ENCODE data around the gene GALE.
A peak's percentile ranks its signal among the peaks of the same experiment; 100 is the strongest.
"Not testable (repeated sequence)": the region's sequence is repeated elsewhere in the genome, so short reads cannot be mapped to it uniquely, and the experiment has no call there.

GALE gene

DNA sequence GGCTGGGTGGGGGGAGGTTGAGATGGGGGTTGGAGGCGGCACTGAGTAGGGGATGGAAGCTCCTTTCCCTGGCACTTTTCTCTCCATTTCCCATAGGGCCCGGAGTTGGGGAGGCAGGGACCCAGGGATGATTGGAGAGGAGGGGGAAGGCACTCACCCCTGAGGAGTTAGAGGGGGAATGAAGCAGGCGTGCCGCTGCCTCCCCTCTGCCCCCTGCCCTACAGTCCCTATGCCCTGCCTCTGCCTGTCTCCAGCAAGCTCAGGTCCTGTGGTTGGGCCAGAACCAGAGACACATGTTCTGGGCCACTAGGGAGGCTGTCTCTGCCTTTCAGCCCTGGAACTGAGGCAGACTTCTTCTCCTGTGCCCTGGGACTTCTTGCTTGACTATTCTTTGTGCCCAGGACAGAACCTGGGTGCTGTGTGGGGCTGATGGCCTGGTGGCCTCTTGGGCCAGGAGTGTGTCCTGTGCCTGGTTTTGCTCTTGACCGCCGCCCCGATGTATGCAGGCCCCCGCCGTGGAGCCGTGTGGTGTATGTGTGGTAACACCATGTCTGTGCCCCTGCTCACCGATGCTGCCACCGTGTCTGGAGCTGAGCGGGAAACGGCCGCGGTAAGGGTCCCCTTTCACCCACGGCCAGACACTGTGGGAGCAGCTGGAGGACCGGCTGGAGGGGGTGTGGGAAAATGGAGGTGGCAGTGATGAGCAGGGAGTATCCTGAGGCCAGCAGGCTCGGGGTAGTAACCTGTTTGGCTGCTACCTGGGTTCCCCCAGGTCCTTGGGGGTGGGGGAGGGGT lies 8.2 kb downstream of the GALE start:
- DNase-seq (ENCODE audit: low read depth, low spot score), result no peak

DNA sequence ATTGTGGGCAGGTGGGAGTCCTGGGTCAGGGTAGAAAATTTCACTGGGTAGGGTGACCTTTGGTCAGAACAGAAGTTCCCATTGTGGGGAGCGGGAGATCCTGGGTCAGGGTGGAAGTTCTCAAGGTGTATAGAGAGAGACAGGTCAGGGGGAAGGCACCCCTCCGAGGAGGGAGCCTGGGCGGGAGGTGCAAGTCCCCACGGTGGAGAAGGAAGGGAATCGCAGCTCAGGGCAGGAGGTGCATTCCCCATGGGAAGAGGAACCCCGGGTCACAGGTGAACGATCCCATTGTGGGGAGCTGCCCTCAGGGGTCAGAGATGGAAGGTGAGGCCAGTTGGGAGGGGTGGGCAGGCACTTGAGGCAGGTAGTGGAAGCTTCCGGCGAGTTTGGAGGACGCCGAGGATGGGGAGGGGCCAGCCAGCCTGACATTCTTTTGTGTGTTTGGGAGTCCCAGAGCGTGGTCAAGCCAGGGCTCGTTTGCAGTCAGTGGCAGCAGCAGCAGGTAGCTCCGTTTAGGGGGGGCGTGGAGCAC lies 9.0 kb downstream of the GALE start:
- DNase-seq (ENCODE audit: low read depth, low spot score), result peak; percentile 63

DNA sequence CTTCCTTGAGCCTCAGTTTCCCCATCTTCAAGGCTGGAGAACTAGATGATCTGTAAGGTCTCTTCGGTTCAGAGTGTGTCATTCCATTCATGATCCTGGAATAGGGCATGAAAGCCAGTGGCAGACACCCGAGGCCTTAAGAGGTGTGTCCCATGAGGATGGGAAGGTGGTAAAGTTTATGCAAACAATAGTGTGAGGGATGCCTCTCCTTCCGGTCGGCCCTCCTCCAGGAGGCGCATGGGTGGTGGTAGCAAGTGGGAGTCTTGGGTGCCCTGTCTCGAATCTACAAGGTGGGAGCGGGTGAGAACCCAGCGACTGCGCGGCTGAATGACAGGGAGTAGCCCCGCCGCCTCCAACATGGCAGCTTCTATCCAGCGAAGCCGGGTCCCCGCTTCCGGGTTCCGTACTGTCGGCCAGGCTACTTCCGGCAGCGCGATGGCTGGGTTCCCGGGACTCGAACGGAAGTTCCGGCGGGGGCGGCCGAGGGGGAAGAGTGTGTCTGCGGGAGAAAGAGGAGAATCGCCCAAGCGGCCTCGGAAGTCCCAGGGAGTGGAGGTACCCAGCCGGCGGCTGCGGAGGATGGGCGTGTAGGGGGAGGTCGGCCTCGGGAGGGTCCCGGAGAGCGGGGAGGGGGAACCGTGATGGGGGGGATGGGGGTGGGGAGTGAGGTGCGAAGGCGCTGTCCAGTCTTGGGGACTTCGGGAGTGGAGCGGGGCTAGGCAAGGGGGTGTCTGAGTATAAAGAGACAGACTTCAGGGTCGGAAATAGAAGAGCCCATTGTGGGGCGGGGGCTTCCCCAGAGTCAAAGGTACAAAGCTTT lies 9.6 kb downstream of the GALE start, which contains the start of gene LYPLA2:
Gene LYPLA2, plus strand, starts transcription at position 450 of the 820 bp plus-strand sequence. CDS start 1,538 bp downstream, outside the sequence.
- peak; percentile 96 for DNase-seq (ENCODE audit: low read depth, low spot score)

DNA sequence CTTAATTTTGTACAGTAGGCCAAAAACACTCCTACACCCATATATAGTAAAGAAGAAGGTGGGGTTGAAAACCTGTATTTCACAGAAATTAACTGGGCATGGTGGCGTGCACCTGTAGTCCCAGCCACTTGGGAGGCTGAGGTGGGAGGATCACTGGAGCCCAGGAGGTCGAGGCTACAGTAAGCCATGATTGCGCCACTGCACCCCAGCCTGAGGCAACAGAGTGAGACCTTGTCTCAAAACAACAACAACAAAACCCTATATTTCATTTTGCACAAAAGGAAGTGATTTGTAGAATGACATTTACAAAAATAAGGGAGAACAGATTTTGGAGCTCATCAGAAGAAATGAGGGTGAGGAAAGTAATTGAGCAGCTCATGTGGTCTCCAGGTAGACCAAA lies 11.9 kb downstream of the GALE start:
- DNase-seq (ENCODE audit: low read depth, low spot score), result no peak

DNA sequence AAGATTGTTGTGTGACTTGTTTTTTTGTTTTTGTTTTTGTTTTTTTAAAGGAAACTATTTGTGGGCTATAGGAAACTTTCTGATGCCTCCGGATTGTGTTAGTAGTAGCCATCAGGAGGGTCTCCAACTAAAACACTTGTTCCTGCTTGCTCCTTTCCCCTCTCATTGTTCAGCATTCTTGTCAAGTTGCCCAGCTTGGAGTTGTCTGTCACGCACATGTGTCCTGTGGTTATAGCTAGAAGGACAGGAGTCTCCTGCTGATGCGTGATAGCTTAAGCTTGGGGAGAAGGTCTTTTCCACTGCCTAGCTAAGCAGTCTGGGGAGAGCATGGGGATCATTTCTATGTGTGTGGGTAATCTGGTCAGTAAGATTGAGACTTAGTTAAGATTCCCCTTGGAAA lies 12.9 kb downstream of the GALE start:
- no peak for DNase-seq (ENCODE audit: low read depth, low spot score)

DNA sequence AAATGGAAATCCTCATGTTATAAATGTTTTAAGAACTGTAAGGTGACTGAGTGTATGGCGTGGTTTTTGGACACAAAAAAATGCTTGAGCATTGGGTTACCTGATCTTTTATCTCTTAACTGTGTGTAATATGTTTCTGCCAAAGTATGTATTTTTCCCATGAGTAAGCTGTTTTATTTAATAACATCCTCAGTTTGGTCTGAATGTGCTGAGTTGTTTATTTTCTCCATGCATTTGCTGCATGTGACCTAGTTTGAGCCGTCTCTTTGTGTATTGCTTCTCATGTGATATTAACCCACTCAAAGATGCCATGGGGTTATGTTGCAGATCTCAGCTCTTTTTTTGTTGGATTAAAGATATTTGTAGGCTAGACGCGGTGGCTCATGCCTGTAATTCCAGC lies 15.7 kb downstream of the GALE start:
- DNase-seq (ENCODE audit: low read depth, low spot score), result no peak

DNA sequence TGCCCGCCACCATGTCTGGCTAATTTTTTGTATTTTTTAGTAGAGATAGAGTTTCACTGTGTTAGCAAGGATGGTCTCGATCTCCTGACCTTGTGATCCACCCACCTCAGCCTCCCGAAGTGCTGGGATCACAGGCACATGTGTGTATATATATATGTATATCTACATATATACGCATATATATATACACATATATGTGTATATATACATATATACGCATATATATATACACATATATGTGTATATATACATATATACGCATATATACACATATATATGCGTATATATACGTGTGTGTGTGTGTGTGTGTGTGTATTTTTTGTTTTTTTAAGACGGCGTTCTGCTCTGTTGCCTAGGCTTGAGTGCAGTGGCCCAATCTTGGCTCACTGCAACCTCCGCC lies 17.4 kb downstream of the GALE start:
- not testable (repeated sequence) for DNase-seq (ENCODE audit: low read depth, low spot score)

DNA sequence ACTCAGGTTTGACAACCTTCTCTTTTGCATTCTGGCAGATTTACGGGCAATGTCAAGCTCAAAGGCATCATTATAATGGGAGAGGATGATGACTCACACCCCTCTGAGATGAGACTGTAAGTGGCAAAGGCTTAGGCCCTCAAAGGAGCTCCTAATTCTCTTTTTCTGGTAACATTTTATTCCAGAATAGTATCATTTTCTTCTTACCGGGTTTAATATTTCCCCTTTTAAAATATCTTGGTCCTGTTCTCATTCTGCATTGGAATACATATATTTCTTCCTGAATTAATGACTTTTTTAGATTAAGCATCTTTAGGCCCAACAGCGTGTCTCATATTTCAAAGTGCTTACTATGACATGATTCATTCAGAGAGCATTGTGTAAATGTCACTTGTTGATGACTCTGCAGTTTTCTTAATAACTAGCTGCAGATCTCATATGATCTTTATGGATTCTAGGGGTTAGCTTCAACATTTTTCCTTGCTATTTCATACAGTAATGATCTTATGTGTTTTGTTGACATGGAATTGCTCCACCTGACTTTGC lies 20.7 kb downstream of the GALE start:
- peak; percentile 43 for DNase-seq (ENCODE audit: low read depth, low spot score)

DNA sequence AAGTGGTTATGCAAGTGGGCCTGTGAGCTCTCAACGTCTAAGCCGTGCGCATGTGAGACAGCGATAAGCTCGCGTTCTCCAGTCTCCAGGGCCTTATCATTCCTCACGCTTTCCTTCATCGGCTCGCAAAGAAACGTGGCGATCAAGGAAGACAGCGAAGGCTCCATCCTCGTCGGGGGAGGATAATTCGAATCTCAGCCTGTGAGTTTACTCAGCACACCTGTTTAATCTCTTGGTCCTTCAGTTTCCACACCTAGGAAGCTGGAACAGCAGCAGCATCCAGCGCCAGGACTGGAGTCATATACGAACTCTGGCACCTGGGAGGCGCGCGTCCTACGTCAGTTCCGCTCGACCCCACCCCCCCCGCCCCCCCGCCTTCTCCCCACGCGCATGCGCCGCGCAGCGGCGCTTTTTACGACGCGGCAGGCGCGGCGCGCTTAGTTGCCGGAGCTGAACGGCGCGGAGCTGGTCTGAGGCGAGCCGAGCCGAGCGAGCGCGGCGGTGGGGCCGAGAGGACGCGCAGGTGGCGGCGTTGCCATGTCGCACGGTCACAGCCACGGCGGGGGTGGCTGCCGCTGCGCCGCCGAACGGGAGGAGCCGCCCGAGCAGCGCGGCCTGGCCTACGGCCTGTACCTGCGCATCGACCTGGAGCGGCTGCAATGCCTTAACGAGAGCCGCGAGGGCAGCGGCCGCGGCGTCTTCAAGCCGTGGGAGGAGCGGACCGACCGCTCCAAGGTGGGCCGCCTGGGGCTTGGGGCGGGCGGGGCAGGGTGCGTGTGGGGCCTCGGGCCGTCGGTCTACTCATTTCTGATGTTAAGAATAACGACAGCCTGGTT lies 22.4 kb downstream of the GALE start, which contains the start of gene PITHD1:
Gene PITHD1, plus strand, starts transcription at position 440 of the 836 bp plus-strand sequence. Its CDS starts 98 bp downstream, at position 538.
- DNase-seq (ENCODE audit: low read depth, low spot score), result peak; percentile 93

DNA sequence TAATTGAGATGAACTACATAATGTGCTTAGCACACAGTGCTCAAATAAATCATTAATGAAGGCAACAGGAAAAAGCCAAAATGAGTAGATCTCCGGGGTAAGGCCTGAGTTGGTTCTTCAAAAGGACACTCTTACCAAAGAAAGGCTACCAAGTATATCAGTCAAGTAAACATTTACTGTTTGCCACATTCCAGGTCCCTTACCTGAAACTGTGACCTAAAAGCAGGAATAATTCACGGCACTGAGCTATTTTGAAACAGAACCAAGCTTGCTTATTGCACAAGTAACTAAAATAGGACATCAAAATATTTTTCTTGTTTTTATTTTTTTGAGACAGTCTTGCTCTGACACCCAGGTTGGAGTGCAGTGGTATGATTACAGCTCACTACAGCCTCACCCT lies 24.3 kb downstream of the GALE start:
- DNase-seq (ENCODE audit: low read depth, low spot score), result no peak

DNA sequence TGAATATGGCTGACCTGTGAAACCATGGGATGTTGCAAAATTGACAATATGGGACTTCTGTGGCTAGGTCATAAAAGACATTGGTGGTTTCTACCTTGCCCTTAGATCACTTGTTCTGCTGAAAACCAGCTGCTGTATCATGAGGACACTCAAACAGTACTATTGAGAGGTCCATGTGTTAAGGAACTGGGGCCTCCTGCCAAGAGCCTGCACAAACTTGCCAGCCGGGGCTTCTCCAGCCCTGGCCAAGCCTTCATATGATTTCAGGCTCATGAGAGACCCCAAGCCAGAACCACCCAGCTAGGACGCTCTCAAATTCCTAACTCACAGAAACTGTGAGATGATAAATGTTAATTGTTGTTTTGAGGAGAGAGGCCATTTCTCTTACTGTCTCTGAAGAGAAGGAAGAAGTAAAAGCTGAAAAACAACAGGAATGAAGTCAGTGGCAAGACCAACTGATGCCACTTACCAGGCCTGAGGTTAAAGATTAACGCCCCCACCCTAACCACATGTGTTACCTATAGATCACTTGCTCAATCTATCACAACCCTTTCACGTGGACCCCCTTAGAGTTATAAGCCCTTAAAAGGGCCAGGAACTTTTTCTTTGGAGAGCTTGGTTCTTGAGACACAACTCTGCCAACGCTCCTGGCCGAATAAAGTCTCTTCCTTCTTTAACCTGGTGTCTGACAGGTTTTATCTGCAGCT lies 26.2 kb downstream of the GALE start:
- no peak for DNase-seq (ENCODE audit: low read depth, low spot score)

DNA sequence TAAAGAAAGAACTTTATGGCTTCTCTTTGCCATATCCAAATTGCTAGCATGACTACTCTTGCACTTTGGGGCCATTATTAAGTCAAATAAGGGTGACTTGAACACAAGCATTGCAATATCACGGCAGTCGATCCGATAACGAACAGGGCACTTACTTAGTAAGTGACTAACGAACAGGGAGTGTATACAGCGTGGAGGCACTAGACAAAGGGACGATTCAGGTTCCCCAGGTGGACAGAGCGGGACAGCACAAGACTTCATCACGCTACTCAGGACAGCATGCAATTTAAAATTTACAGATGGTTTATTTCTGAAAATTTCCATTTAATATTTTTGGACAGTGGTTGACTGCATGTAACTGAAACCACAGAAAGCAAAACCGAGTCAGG lies 27.7 kb downstream of the GALE start:
- no peak for DNase-seq (ENCODE audit: low read depth, low spot score)

DNA sequence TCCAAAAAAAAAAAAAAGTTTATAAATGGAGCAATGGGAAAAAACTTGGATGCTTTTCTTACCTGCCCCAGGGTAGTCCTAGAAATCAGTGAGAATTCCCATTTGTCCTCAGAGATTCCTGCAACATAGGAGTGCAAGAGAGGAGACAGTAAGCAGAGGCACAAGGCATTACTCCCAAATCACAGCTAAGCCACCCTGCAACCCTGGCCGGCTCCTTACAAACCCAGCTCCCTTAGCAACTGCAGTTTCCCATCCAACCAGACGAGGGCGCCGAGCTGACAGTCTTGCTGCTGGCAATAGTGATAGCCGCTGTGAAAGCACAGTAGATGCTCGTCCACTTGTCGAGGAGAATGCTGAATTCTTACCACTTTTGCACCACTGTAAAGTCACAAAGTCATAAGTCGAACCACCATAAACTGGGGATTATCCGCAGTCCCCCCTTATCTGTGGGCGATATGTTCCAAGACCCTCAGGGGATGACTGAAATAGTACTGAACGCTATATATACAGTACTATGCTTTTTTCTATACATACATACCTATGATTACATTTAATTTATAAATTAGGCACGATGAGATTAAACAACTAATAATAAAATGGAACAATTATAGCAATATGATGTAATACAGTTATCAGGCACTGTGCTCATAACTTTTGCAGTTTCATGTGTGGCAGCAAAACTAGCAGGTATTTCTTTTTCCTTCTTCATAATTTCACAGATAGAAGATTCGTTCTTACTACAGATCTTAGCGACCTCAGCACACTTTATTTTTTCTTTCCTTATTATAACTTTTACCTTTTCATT lies 28.3 kb downstream of the GALE start:
- peak; percentile 89 for DNase-seq (ENCODE audit: low read depth, low spot score)

DNA sequence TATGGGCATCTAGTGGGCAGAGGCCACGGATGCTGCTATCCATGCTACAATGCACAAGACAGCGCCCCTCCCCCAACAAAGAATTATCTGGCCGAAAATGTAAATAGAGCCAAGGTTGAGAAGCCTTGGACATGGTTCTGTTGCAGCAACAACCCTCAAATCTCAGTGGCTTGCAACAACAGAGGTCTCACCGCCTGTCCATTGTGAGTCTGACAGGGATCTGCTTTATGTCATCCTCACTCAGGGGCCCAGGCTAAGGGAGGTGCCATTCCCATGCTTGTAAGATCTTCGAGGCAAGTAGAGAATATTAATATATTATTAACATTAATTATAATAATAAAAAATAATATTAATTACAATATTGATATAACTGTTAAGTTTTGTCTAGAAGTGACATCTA lies 31.8 kb downstream of the GALE start:
- DNase-seq (ENCODE audit: low read depth, low spot score), result no peak

DNA sequence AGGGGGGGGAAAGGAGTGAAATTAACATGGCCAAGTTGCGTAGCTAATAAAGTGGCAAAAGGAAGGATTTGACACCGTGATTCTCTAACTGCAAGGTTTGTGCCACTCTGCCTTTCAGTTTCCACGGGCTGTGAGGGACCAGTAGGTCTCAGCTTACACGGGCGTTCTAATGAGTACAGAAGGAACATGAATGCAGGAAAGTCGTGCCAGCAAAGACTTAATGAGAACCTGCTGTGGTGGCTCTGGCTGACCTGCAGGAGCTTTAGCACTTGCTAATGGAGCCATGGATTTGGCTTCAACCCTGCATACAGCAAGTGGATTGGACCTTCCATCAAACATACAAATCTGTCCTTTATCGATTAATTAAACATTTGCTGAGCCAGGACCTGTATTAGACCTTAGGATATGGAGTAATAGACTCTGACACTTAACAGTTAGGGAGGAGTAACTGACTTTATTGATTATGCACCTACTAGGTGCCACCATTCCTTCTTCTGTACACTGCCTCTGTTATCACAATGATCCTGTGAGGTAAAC lies 37.4 kb downstream of the GALE start:
- DNase-seq (ENCODE audit: low read depth, low spot score), result no peak

DNA sequence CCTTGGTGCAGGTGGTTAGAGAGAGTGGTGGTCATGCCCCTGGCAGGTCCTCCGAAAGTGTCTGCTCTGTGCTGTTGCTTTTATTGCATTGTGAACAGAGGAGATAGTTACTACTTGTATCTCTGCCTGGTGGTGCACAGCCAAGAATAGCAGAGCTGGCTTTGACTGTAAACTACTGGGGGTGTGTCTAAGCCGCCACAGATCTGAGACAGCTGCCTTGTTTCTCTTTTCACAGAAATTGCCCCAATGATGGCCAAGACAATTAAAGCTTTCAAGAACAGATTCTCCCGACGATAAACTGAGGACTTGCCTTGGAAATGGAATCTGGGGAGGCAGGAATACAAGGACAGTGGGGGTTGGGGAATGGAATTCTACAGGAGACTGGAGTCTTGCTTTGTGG lies 41.3 kb downstream of the GALE start:
- peak; percentile 49 for DNase-seq (ENCODE audit: low read depth, low spot score)

DNA sequence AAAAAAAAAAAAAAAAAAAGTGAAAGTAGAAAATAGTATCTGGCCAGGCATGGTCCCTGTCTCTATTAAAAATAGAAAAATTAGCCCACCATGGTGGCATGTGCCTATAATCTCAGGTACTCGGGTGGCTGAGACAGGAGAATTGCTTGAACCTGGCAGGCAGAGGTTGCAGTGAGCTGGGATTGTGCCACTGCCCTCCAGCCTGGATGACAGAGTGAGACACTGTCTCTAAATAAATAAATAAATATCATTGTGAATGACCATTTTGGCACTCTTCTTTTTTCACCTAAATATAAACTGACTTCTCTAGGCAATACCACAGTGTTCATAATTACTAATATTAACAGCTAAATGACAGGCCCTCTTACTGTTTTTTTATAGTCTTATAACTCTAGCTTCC lies 42.7 kb downstream of the GALE start:
- DNase-seq (ENCODE audit: low read depth, low spot score), result no peak

DNA sequence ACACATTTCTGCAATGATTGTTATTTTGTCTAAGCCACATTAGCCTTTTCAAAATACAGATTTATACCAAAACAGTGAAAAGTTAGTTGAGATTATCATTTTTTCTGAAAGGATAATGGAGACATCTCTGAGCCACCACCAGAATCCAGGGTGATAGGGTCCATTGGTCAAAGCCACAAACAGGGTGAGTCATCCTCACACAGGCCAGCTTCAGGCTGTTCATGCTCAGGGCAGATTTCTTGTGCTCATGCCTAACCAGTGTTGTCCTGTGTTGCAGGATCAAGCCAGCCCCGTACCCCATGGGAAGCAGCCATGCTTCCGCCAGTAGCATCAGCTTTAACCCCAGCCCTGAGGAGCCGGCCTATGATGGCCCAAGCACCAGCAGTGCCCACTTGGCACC lies 43.9 kb downstream of the GALE start:
- DNase-seq (ENCODE audit: low read depth, low spot score), result peak; percentile 62

DNA sequence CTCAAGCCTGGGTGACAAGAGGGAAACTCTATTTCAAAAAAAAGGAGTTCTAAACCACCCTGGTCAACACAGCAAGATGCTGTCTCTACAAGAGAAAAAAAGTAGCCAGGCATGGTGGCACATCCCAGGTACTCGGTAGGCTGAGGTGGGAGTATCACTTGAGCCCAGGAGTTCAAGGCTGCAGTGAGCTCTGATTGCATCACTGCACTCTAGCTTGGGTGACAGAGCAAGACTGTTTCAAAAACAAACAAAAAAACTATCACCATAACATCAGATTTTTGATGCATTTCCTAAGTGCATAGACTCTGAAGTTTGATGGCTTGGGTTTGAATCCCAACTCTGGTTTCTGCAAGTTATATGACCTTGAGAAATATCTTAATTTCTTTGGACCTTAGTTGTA lies 47.6 kb downstream of the GALE start:
- no peak for DNase-seq (ENCODE audit: low read depth, low spot score)

DNA sequence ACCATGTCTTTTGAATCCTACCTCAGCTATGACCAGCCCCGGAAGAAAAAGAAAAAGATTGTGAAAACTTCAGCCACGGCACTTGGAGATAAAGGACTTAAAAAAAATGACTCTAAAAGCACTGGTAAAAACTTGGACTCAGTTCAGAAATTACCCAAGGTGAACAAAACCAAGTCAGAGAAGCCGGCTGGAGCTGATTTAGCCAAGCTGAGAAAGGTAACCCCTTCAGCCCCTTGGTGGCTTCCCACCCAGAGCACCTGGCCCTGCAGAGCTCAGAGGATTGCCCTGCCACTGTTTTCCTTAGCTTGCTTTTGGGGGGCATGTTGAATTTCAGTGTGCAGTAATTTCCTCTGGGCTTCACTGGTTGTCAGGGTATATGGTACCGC lies 48.7 kb downstream of the GALE start:
- DNase-seq (ENCODE audit: low read depth, low spot score), result no peak

All from astrocyte of the hippocampus (primary cell).